Psoas muscle (tissue), 8 donors: ENCODE results near the gene EME1. TPM values are rescaled to one million over a fixed set of nuclear protein-coding genes. Genes with fewer than 3 reads are reported as not detected.
"Not testable (repeated sequence)": the region's sequence is repeated elsewhere in the genome, so short reads cannot be mapped to it uniquely, and the experiment has no call there.

Experiments used
- ATAC-seq, 4 donors: fragments of 200-7000 bp; cut with Tn5 transposase; one replicate each; pipeline ENCODE4 v1.9.1; 2020; ENCODE audit warnings: moderate library complexity in 3 of 4, mild to moderate bottlenecking in 2 of 4
- DNase-seq, 2 donors: peaks; one replicate each; pipeline ENCODE4 v3.0.0-alpha.2; 2020
- H3K27ac ChIP-seq: fragments of 200-600 bp; one replicate; pipeline ENCODE4 v1.8.0; 2022
- H3K27me3 ChIP-seq, 3 donors: fragments of 200-600 bp in 1 of 3; one replicate each; pipeline versions ENCODE4 v1.6.1 to v1.8.0; 2013 to 2022; ENCODE audit warnings: low read length in 2 of 3, mild to moderate bottlenecking in 2 of 3, moderate library complexity in 1 of 3; ENCODE audit not compliant: insufficient read depth in 3 of 3
- H3K36me3 ChIP-seq, 2 donors: fragments of 200-600 bp in 1 of 2; one replicate each; pipeline versions ENCODE4 v1.6.1 to v1.8.0; 2013 to 2022; ENCODE audit warnings: low read depth in 1 of 2, mild to moderate bottlenecking in 1 of 2, moderate library complexity in 1 of 2; ENCODE audit not compliant: insufficient read depth in 1 of 2
- H3K4me1 ChIP-seq: fragments of 200-600 bp; one replicate; pipeline ENCODE4 v1.8.0; 2022
- H3K4me3 ChIP-seq: fragments of 200-600 bp; one replicate; pipeline ENCODE4 v1.8.0; 2022; ENCODE audit warnings: mild to moderate bottlenecking
- H3K9me3 ChIP-seq: fragments of 200-600 bp; one replicate; pipeline ENCODE4 v1.8.0; 2022
- WGBS, 3 donors: extraction: QIAGEN DNeasy Blood & Tissue Kit; methylation state at CpG; one replicate each; pipeline versions ENCODE4 v1.1.6 to v1.1.7; 2013; 5-methylcytosine and 5-hydroxymethylcytosine counted together
- intact Hi-C, 2 donors: fragments of 100-400 bp; cut with DNase I; formaldehyde crosslinking; loops; one replicate each; pipeline versions ENCODE4 v1.11.0 to v1.14.2; 2022
- polyA plus RNA-seq, 3 donors: library from polyadenylated mRNA; stranded (reverse); fragments of 200-250 nt; gene quantifications; one replicate each; pipeline ENCODE4 v1.2.3, GENCODE V29; 2013
- total RNA-seq, 4 donors: library from RNA; stranded (reverse); fragmentation: NEBNext Ultra II Directional in 2 of 4; extraction: Animal tissue kit (Norgen Biotek cat#: 25700) in 2 of 4; gene quantifications; one replicate each; pipeline versions ENCODE4 v1.2.1 to v1.2.4, GENCODE V29; 2021 to 2023
- TF ChIP-seq, protein P1 (sequence below): fragments of 200-600 bp; IDR thresholded peaks from one replicate; pipeline ENCODE4 v1.8.0; 2022; ENCODE audit warnings: antibody characterized with exemption
- donor health status: healthy with polysubstance abuse.
- donor health status: DM: no; HTN: no; CAD: no; lungs with moderate emphysema.
- donor health status: Bipolar disorder and iron deficiency.
- donor health status: healthy.
- donor health status: DM: yes; HTN: yes; CAD: no.
- donor health status: DM: no; HTN: no; CAD: no.
- donor health status: DM: no; HTN: no; CAD: no.
- donor health status: DM: yes; HTN: yes; CAD: no.

EME1 gene
- total and polyA plus RNA-seq, 7 donors = 0.06 to 0.39 (median 0.29) TPM; not detected in 2

DNA sequence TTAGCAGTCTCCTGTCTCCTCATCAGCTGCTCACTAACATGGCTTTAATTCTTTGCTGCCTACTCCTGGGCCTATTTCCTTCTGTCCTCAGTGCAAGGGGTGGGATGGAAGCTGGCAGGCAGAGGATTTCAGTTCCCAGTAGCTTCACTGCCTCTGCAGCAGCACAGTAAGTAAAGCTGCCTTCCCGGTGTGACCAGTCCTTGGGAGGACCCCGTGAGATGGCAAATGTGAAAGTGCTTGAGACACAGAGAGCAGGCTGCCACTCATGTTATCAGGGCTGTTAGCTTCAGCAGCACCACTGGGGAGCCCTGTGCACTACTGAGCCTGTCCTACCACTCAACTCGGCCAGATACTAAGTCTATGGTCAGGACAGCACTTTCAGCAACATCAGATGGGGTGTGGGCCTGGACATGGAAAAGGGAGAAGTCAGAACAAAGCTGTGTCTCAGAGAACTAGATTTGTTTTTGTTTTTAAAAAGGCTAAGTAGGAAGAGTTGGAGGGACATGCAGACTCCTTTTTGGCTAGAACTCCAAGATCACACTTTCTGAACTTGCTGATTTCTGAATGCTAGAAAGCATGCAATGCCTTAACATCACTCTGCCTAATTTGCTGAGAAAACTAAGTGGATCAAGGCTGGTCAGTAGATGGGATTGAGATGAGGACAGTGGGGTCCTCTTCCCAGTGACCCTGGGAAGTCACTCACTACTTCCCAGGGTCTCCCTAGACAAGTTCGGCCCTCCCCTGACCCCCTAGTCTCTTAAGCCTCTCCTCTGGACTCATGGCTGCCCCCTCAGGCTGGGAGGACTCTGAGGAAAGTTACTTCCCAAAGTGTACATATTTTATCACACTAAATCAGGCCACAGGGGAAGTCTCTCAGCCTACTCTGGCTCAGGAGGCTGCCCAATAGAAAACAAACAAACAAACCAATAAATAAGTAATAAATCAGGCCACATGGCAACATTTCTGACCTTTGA is 54.1 kb downstream of the EME1 start:
- Histone ChIP-seq H3K36me3 (no peaks in the 10 kb centered on the region), H3K4me1 (peaks cover 40% of the 10 kb centered on the region), H3K27me3 (no peaks in the 10 kb centered on the region), H3K9me3 (no peaks in the 10 kb centered on the region), H3K27ac (peak overlapping the region; percentile 83), H3K4me3 (peak overlapping the region; percentile 86)
- ATAC-seq (peak; percentile 20 to 55 (median 44)), DNase-seq (peak in 1 of 2 donors; percentile 27)
- TF ChIP-seq, protein P1, sequence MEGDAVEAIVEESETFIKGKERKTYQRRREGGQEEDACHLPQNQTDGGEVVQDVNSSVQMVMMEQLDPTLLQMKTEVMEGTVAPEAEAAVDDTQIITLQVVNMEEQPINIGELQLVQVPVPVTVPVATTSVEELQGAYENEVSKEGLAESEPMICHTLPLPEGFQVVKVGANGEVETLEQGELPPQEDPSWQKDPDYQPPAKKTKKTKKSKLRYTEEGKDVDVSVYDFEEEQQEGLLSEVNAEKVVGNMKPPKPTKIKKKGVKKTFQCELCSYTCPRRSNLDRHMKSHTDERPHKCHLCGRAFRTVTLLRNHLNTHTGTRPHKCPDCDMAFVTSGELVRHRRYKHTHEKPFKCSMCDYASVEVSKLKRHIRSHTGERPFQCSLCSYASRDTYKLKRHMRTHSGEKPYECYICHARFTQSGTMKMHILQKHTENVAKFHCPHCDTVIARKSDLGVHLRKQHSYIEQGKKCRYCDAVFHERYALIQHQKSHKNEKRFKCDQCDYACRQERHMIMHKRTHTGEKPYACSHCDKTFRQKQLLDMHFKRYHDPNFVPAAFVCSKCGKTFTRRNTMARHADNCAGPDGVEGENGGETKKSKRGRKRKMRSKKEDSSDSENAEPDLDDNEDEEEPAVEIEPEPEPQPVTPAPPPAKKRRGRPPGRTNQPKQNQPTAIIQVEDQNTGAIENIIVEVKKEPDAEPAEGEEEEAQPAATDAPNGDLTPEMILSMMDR = no peak
- intact Hi-C loops = loop anchor here in 1 of 2 donors (5.0 kb wide), 1 partner anchor 45 kb away; no protein-coding TSS in a partner anchor
- WGBS, 3 donors = 13 to 21% (median 20%) methylated on average over 4 of the region's 4 CpGs

DNA sequence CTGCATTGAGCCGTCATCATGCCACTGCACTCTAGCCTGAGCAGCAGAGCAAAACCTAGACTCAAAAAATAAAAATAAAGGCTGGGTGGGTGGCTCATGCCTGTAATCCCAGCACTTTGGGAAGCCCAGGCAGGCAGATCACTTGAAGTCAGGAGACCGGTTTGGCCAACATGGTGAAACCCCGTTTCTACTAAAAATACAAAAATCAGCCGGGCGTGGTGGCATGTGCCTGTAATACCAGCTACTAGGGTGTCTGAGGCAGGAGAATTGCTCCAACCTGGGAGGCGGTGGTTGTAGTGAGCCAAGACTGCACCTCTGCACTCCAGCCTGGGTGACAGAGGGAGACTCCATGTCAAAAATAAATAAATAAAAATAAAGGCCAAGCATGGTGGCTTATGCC is 55.1 kb downstream of the EME1 start:
- DNase-seq = not testable (repeated sequence)

DNA sequence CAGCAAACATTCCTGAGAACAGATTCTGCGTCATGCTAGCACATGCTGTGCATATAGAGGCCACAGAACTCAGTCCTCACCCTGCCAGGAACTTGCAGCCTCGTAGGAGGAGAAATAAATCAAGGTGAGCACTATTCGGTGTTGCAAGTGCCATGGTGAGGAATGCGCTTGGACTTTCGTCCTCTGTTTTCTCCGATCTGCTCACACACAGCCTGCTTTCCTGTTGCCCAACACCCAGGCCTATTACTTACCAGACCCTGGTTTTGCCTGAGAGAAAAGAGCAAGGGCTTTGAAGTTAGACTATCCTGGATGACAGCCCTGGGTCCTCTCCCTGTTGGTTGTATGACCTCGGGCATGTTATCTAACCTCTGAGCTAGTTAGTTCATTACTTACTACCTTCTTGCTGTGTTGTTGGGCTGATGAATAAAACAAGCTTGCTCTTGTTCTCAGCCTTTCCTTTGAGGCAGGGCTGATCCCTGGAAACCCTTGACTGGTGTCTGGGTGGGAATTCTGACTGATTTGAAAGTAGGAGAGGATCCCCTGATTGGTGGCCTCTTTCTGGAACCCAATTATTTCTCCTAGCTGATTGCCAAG is 55.9 kb downstream of the EME1 start:
- intact Hi-C loops = loop anchor here in 1 of 2 donors (5.0 kb wide), 1 partner anchor 43 kb away; no protein-coding TSS in a partner anchor
- Histone ChIP-seq H3K36me3 (no peaks in the 10 kb centered on the region), H3K27me3 (no peaks in the 10 kb centered on the region), H3K27ac (peak overlapping the region; percentile 83), H3K9me3 (no peaks in the 10 kb centered on the region), H3K4me1 (peaks cover 50% of the 10 kb centered on the region), H3K4me3 (no peak overlapping the region)
- TF ChIP-seq, protein P1 = no peak
- ATAC-seq = peak; percentile 54 to 78 (median 71)
- peak in 1 of 2 donors; percentile 48 for DNase-seq
- WGBS, 3 donors = 27 to 57% (median 34%) methylated on average over 7 of the region's 7 CpGs

More for the DNA sequence above, 55.1 kb downstream of the EME1 start:
- intact Hi-C loops = loop anchor here in 1 of 2 donors (5.0 kb wide), 1 partner anchor 44 kb away; no protein-coding TSS in a partner anchor
- not testable (repeated sequence) for H3K27me3 ChIP-seq, H3K4me3 ChIP-seq, H3K36me3 ChIP-seq, ATAC-seq, H3K9me3 ChIP-seq
- WGBS, 3 donors = 64 to 84% (median 74%) methylated on average over 6 of the region's 6 CpGs
- peak overlapping the region; percentile 83 for H3K27ac ChIP-seq
- peaks cover 47% of the 10 kb centered on the region for H3K4me1 ChIP-seq

DNA sequence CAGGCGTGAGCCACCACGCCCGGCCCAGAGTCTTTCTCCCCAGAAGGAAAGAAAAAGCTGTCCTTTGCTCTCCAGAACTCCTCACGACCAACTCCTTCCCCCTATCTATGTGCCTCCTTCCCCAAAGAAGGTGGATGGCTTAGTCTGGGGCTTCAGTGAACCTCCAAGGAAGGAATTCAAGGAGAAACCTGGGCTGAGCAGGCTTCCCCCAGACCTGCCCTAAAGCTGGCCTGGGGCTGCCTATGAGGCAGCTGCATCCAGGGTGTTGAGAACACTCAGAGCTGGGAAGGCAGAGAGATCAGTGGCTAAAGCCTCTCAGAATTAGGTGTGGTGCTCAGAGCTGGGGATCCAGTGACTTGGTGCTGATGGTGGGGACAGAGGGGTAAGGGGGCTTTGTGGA is 56.8 kb downstream of the EME1 start:
- no peak for DNase-seq
- intact Hi-C loops = loop anchor here in 1 of 2 donors (5.0 kb wide), 1 partner anchor 43 kb away; no protein-coding TSS in a partner anchor
- no peak for ATAC-seq
- Histone ChIP-seq H3K27ac (peak overlapping the region; percentile 83), H3K4me3 (no peak overlapping the region), H3K9me3 (no peaks in the 10 kb centered on the region), H3K27me3 (no peaks in the 10 kb centered on the region), H3K36me3 (no peaks in the 10 kb centered on the region), H3K4me1 (peaks cover 50% of the 10 kb centered on the region)
- WGBS, 3 donors = 87 to 98% (median 95%) methylated on average over 4 of the region's 4 CpGs
- TF ChIP-seq, protein P1 = no peak

Other genes starting within 250 kb of the EME1 start
- 1 to 10 TPM in 3 of 4 donors, under 1 TPM in 1; 0.55 to 2.7 (median 1.3) TPM for gene SAMD14, start 243.1 kb upstream of the EME1 start, total RNA-seq
- 1 to 10 TPM in 1 of 3 donors, under 1 TPM in 2; 0.64 to 1.3 (median 0.98) TPM for gene SAMD14, start 243.1 kb upstream of the EME1 start, polyA plus RNA-seq
- 10 to 100 TPM; 15.1 to 26.5 (median 18.4) TPM for gene PPP1R9B, start 222.6 kb upstream of the EME1 start, total RNA-seq
- gene PPP1R9B, start 222.6 kb upstream of the EME1 start, polyA plus RNA-seq = 10 to 100 TPM in 2 of 3 donors, 1 to 10 TPM in 1; 7.0 to 11.3 (median 11.0) TPM
- 100 to 1,000 TPM; 245 to 291 (median 266) TPM for gene SGCA, start 207.2 kb upstream of the EME1 start, total RNA-seq
- gene SGCA, start 207.2 kb upstream of the EME1 start, polyA plus RNA-seq = 100 to 1,000 TPM; 120 to 254 (median 151) TPM
- 10 to 100 TPM; 10.2 to 46.6 (median 18.7) TPM for gene COL1A1, start 171.6 kb upstream of the EME1 start, total RNA-seq
- 1 to 10 TPM; 2.3 to 5.4 (median 3.3) TPM for gene COL1A1, start 171.6 kb upstream of the EME1 start, polyA plus RNA-seq
- gene TMEM92, start 98.8 kb upstream of the EME1 start, total RNA-seq = not detected
- gene TMEM92, start 98.8 kb upstream of the EME1 start, polyA plus RNA-seq = under 1 TPM in 2 of 3 donors, not detected in 1; 0.01 to 0.07 TPM
- gene XYLT2, start 27.1 kb upstream of the EME1 start, total RNA-seq = 1 to 10 TPM; 3.4 to 6.1 (median 4.3) TPM
- 1 to 10 TPM; 2.8 to 6.3 (median 3.2) TPM for gene XYLT2, start 27.1 kb upstream of the EME1 start, polyA plus RNA-seq
- 100 to 1,000 TPM in 2 of 4 donors, 10 to 100 TPM in 2; 70.7 to 133 (median 95.3) TPM for gene MRPL27, start within 50 bp of the EME1 start, total RNA-seq
- 100 to 1,000 TPM; 128 to 468 (median 281) TPM for gene MRPL27, start within 50 bp of the EME1 start, polyA plus RNA-seq
- 10 to 100 TPM; 15.9 to 53.9 (median 44.7) TPM for gene LRRC59, start 24.3 kb downstream of the EME1 start, total RNA-seq
- gene LRRC59, start 24.3 kb downstream of the EME1 start, polyA plus RNA-seq = 100 to 1,000 TPM in 1 of 3 donors, 10 to 100 TPM in 2; 40.8 to 122 (median 90.2) TPM
- 10 to 100 TPM; 14.4 to 72.3 (median 44.7) TPM for gene ACSF2, start 53.0 kb downstream of the EME1 start, total RNA-seq
- gene ACSF2, start 53.0 kb downstream of the EME1 start, polyA plus RNA-seq = 10 to 100 TPM; 17.0 to 69.7 (median 19.6) TPM
- gene CHAD, start 95.7 kb downstream of the EME1 start, total RNA-seq = under 1 TPM in 3 of 4 donors, not detected in 1; 0.32 to 0.76 (median 0.44) TPM
- under 1 TPM in 2 of 3 donors, not detected in 1; 0.09 to 0.42 TPM for gene CHAD, start 95.7 kb downstream of the EME1 start, polyA plus RNA-seq
- gene RSAD1, start 105.6 kb downstream of the EME1 start, total RNA-seq = 10 to 100 TPM; 44.1 to 60.4 (median 50.0) TPM
- 10 to 100 TPM; 34.3 to 63.2 (median 52.4) TPM for gene RSAD1, start 105.6 kb downstream of the EME1 start, polyA plus RNA-seq
- gene MYCBPAP, start 135.2 kb downstream of the EME1 start, total RNA-seq = under 1 TPM in 3 of 4 donors, not detected in 1; 0.27 to 0.99 (median 0.52) TPM
- under 1 TPM in 2 of 3 donors, not detected in 1; 0.05 TPM for gene MYCBPAP, start 135.2 kb downstream of the EME1 start, polyA plus RNA-seq
- gene EPN3, start 159.5 kb downstream of the EME1 start, total RNA-seq = under 1 TPM in 2 of 4 donors, not detected in 2; 0.12 to 0.15 TPM
- gene EPN3, start 159.5 kb downstream of the EME1 start, polyA plus RNA-seq = under 1 TPM in 1 of 3 donors, not detected in 2; 0.03 TPM
- 10 to 100 TPM; 16.7 to 25.8 (median 21.9) TPM for gene SPATA20, start 173.9 kb downstream of the EME1 start, total RNA-seq
- 1 to 10 TPM; 4.8 to 9.7 (median 5.4) TPM for gene SPATA20, start 173.9 kb downstream of the EME1 start, polyA plus RNA-seq
- gene CACNA1G, start 187.5 kb downstream of the EME1 start, total RNA-seq = under 1 TPM in 3 of 4 donors, not detected in 1; 0.02 to 0.24 (median 0.17) TPM
- gene CACNA1G, start 187.5 kb downstream of the EME1 start, polyA plus RNA-seq = under 1 TPM in 2 of 3 donors, not detected in 1; 0.04 TPM